HG02763 (cell line): ENCODE data around the gene RBBP7.

Experiments
- ATAC-seq: cut with Tn5 transposase; IDR thresholded peaks from one replicate; pipeline ENCODE4 v1.9.1; 2021; ENCODE audit warnings: mild to moderate bottlenecking, moderate library complexity; ENCODE audit not compliant: unreplicated experiment

The RBBP7 gene

DNA sequence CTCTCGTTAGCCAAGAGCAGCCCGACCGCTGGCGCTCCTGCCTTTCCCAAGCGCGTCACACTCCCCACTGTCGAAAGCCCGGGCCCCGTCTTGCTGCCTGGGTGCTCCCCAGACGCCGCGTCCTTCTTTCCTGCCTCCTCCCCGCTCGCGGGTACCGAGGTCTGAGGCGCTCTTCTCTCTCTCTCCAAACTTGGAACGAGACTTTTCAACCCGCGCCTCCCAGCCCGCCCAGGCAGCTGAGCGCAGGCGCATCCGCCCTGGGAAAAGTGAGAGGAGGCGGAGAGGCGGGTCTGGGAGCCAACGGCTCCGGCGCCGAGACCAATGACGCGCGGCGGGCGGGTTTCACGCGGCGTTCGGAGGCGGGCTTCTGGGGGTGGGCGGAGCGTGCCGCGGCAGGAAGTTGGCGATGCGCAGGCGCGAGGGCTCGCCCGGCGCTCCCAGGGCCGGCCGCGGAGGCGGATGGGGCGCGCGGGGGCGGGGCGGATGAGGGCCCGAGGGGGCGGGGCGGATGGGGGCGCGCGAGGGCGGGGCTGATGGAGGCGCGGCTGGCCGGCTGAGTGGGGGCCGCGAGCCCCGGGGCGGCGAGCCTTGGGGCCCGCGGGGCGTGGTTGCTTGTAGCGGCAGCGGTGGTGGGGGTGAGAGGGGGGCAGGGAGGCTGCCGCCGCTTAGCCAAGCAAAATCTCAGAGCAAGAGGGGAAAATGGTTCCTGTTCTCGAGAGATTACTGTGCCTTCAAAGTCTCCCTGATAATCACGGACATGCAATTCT lies at the start of gene RBBP7:
Gene RBBP7 (minus strand): TSS at position 268 of the 767 bp plus-strand sequence. CDS start 309 bp downstream, outside the sequence.
- peak; percentile 89 for ATAC-seq

DNA sequence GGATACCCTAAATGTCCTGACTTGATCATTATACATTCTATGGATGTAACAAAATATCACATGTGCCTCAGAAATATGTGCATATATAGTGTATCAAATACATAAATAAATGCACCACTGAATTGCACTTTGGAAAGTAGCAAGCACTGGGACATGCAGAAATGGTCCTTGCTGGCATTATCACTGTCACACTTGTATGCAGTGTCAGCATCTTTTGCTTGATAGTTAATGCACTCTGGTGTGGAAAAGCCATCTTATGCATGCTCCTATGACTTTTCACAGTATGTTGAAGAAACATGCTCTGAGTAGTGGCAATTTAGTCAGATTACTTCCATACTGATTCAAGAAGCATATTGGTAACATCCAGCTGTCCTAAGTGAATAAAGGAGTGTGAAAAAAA lies 48.8 kb upstream of the RBBP7 start:
- no peak for ATAC-seq

DNA sequence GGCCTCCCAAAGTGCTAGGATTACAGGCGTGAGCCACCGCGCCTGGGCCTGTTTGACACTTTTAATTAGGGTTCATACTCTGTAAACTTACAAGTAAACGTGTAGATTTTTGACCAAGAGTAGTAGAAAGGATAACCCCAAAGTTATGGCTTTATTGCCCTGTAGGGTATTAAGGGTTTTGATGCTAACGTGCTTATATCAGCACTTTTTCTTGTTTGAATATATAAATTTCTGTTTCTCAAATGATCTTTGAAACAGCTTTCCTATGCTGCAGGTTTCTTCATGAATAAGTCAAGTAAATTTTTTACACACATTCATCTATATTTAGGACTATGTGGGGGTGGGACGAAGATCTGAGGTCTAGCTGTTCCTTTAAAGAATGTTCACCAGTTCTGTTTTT lies 47.0 kb upstream of the RBBP7 start:
- ATAC-seq, result no peak

DNA sequence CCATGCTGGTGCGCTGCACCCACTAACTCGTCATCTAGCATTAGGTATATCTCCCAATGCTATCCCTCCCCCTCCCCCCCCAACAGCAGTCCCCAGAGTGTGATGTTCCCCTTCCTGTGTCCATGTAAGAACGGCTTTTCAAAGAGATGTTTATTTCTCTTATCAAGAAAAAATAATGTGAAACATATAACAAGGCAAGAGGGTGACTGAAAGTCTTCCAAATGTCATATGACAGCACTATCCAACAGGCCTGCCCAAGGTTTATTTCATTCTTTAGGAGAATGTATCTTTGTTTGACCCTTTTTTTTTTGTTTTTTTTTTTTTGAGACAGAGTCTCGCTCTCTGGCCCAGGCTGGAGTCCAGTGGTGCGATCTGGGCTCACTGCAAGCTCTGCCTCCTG lies 46.4 kb upstream of the RBBP7 start:
- no peak for ATAC-seq

DNA sequence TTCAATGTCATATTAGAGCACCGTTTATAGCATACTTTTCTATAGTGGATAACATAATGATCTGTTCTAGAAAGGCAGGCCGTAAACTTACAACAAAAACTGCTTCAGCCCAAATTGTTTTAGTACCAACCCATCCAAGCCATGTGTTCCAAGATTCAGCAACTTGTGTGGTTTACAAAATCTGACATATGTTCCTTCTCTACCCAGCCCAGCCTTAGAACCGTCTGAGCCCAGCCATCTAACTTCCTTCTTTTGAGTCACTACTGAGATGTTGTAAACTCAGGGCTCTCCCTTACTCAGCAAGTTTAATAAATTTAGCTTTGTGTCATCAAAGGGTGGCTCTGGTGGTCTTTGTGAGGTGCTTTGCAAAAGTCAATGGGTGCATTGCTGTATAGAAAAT lies 43.9 kb upstream of the RBBP7 start:
- no peak for ATAC-seq

DNA sequence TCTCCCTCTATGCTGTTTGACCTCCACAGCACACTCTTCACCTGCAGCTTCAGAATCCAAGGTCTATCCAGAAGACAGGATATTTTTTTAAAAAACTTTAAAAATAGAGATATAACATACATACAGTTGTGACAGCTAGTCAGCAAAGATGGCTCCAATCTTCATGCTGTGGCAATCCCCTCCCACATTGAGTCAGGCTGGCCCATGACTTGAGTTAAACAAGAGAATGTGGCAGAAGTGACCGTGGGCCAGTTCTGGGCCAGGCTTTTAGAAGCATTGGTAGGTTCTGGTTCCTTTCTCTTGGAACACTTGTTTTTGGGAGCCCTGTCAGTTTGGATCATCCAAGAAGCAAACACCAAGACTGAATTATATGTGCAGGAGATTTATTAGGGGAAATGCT lies 40.2 kb upstream of the RBBP7 start:
- ATAC-seq, result no peak

DNA sequence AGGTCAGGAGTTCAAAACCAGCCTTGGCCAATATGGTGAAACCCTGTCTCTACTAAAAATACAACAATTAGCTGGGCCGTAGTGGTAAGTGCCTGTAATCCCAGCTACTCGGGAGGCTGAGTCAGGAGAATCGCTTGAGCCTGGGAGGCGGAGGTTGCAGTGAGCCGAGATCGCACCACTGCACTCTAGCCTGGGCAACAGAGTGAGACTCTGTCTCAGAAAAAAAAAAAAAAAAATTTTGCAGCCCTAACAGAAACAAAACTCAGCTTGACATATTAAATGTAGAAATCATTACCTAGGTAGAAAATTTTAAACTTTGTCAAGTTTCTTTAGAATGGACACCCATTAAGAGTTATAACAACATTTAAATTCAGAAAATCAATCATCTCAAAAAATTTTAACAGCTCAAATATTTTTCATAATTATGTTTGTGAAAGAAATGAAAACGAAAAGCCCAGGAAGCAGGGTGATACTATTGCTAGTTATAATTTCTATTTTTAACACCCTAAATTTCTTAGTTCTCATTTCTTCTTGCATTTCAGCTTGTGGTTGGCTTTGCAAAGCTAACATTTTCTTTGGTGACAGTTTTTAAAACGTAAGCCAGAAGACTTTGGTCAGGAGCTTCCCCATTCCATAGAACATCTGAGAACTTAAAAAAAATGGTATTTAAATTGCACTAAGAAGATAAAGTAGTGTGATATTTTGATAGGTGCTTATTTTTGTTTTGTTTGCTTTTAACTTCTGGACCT lies 33.3 kb upstream of the RBBP7 start:
- ATAC-seq, result no peak

DNA sequence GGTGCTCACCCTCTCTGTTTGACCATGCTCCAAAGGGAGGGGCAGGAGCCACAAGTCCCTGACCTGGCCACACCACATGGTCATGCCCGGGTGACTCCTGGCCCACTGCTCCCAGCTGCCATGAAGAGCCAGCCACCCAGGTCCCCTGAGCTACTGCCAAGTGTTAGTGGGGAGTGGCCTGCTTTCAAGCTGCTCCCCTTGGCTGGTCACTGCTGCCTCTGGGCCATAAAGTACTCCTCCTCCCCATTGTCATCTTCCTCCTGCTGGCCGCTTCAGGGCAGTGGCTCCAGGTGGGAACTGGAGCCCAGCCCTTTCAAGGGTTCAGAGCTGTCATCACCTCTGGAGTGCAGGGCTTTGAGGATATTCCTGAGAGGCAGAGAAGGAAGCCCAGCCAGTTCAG lies 27.3 kb upstream of the RBBP7 start:
- ATAC-seq, result no peak

DNA sequence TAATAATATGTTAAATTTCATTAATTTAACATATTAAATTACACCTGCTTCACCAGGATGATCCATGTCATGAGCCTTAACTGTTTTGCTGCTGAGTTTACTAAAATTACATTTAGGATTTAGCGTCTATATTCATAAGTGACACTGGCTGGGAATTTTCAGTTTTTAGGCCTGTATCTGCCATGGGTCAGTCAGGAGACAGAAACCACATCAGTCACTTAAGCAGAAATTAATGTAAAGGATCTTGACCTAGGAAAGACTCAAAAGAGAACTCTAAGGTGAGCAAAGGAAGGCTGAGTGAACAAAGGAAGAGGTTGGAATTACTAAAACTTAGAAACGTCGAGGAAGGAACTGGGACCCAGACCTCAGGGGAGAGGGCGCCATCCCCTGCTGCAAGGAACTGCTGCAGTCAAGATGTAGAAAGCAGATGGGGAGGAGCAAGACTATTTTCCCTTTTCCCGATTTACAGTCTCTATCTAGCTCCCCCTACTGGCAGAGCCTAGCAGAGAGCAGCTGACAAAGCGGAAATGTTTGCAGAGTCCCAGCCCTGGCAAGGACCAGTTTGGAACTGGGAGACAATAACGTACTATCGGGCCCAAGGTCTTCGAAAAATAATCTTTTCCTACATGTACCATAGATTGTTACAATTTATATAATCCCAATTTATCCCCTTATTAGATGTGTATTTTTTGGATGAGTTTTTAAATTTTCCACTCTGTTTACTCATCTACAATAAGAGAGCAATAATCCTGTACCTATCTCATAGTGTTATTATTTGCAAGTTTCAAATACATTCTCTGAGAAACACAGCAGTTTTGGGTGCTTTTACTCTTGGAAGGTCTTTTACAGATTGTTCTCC lies 22.6 kb upstream of the RBBP7 start:
- peak; percentile 88 for ATAC-seq

DNA sequence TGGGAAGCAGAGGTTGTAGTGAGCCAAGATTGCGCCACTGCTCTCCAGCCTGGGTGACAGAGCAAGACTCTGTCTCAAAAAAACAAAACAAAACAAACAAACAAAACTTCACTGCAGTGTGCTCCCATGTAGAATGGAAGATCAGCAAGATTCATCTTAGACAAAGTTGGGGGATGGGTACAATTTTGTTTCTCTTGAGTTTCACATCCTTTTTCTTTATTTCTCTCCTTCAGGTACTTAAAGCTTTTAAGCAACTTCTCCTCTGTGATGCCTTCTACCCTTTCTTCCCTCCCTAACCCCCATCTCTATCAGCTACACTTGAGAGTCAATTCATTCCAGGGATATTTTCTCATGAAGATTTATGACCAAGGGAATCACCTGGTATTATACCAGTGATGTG lies 15.5 kb upstream of the RBBP7 start:
- no peak for ATAC-seq

DNA sequence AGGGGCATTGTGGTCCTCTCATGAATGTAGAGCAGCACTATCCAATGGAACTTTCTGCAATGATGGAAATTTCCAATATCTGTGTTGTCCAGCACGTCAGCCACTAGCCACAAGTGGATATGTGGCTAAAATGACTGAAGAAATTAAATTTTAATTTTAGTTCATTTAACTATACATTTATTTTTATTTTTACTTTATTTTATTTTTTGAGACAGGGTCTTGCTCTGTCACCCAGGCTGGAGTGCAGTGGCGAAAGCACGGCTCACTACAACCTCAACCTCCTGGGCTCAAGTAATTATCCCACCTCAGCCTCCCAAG lies 13.3 kb upstream of the RBBP7 start:
- no peak for ATAC-seq

DNA sequence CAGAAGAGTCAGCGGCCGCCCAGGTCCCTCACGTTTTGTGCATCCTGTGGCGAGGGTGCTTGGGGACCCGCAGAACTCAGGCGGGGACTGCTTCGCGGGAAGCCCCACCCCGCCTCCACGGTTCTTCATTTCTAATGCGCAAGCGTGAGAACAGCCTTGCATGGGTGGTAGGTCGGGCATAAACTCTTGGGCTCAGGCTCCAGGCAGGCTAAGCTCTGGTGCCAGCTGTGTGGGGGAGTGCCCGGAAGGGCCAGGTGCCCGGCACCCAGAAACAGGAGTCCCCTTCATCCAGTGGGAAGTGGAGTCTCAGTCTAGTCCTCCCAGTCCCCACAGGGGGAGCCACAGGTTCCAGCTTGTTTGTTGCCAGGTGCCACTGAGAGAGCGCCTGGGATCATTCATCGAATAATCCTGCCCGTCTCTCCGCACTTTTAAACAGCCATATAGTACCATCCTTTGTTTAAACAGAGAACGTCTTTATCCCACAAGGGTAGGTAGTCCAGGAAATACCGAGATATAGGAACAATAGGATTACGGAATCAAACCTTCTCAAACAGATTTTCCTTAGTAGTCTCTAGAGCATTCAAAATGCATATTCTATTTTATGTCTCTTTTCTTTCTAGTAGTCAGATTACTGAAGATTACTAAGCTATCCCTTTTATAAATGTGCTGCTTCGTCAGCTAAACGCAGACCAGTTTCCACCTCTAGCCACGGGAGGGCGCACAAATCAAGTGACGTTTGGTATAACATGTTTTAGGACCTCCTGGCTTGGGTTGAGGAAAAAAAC lies 12.7 kb upstream of the RBBP7 start:
- peak; percentile 52 for ATAC-seq

DNA sequence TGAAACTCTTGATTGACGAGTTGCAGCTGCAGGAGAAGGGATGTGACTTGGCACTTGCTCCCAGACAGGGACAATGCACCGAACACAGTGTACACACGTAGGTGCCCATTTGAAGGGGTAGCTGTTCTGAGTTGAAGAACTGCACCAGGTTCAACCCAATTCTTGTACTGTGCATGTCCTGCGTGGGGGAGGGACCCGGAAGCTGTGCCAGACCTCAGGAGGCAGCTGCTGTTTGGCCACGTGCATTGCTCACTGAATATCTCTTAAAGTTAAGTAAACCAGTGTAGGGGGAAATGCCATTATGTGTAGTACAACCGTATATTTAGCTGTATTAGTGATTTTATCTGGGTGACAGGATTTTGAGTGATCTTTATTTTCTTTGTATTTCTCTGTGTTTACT lies 12.0 kb upstream of the RBBP7 start:
- peak; percentile 46 for ATAC-seq

DNA sequence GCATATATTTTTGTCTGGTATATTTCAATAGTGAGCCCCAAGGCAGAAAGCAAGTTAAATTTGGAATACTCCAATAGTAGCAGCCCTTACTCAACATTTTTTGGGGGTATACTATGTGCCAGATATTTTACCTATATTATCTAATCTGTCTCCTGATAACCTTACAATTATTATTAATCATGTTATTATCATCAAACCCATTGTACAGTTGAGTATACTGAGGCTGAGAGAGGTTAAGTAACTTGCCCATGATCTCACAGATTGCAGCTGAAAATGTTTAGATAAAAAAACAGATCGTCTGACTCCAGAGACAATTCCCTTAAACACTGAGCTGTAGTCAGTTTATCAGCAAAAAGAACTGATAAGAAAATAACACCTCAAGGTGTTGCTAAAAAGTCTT lies 6.5 kb upstream of the RBBP7 start:
- ATAC-seq, result no peak

DNA sequence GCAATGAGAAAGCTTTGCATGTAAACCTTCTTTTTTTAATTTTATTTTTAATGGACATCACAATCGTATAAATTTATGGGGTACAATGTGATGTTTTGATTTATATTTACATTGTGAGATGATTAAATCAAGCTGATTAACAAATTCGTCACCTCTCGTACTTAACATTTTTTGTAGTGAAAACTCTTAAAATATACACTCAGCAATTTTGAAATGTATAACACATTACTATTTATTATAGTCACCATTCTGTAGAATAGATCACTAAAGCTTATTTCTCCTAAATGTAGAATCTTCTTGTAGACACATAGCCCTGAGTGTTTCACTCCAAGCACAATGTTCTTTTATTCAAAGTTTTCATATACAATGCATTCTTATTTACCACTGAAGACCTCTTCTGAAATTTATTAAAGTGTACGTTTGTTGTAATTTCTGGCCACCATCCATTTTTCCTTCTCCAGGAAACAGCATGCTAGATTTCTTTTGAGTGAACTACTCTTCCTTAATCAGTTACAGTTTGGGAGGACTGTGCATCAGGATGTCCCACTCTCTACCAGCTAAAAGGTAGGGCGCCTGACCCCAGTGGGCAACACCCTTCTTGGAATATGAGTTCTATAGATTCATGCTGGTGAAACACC lies 4.4 kb upstream of the RBBP7 start:
- ATAC-seq, result no peak

DNA sequence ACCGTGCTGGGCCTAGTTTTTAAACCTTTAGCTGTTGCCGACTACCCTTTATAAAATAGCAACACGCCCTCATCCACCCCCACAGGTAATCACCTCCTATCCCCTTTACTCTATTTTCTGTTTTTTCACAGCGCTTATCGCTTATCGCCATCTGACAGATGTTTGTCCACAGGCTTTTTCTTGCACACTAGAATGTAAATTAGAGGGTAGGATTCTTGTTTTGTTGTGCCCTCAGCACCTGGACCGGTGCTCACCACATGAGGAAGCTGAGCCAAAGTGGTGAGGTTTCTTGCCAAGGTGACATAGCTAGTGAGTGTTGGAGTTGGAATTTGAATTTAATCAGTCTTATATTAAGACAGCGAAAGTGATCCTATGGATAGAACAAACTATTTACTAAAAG lies 2.9 kb upstream of the RBBP7 start:
- ATAC-seq, result no peak

DNA sequence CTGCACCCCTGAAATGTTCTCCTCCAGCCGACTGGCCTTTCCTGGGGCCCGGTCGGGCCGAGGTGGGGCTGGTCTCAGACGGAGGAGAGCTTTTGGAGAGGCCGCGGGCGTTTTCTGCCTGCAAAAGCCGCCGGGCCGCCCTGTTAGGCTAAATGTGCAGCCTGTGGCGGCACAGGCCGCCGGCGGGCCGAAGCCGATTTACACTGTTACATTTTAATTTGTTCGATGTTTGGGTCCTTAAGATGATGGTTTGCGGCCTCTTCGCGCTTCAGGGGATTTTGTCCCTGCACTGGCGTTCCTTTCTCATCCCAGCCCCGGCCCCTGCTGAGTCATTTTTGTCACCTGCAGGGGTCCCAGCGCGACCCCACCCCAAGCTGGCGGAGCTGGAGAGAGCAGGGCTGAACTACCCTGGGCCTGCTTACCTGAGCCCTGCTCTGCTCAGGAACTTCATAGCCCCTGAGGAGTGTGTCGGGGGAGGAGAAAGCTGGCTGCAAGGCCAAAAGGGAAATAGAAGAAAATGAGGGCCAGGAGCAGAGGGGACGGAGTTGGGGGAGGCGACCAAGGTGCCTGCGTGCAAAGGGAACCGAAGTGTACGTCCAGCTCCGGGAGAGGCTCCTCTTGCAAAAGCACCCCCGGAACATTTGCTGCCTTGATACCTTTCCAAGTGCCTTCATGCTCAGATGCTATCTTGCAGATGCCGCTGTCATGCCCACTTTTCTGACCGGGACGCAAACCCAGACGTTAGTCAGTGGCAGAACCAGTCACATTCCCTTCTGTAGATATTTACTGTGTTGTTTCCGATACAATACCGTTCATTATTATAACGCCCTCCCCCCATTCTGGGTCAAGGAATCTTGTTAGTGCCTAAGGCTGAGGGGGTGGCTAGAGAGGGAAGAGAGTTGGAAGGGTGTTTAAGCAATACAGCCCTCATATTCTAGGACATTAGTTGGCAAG lies 977 bp upstream of the RBBP7 start:
- ATAC-seq, result peak; percentile 6

DNA sequence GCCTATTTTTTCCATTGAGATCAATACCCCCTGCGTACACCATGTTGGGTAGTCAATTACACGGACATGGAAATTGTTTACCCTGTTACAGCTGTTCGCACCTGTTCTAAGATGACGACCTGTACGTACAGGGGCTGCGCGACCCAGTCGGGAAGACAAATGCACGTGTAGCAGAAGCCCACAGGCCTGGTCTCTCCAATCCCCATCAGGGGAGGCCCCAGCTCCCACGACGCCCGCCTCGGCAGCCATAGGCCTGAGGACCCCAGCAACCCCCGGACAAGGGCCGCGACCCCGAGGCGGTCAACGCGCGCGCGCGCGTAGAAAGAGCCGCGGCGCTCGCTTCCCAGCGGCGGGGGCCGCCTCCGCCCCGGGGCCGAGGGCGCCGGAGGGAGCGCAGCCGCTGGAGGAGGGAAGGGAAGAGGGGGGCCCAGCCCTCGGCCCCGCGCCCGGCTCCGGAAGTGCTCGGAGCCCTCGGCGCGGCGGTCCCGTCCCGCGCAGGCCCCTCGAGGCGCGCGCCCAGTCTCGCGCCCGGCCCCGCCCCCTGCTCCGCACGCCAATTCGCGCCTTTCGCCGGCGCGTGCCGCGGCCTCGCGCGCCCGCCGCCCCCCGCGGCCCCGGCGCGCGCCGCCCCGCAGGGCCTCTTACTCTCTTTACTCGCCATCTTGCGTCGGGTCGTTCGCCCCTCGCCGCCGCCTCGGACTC lies 618 bp downstream of the RBBP7 start:
- peak; percentile 30 for ATAC-seq

DNA sequence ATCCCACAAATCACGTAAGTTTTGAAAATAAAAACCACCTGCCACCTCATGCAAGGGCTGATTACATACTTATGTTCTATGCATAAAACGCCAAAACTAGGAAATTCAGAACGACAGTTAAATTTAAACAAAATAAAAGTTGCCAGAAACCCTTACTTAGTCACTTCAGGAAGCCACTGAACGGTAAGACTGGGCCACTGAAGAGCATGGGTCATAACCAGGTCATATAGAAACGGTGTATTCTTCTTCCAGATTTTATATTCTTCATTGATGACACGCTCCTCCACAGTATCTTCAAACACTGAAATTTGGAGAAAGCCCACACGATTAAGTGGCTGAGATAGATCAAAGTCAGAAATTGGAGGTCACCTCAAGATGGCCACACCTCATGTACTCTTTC lies 1.2 kb downstream of the RBBP7 start:
- no peak for ATAC-seq
